HG03565 (cell line): Measurements from ENCODE around the gene GBP3.
A peak's percentile ranks its signal among the peaks of the same experiment; 100 is the strongest.
"Not testable (repeated sequence)": the region's sequence is repeated elsewhere in the genome, so short reads cannot be mapped to it uniquely, and the experiment has no call there.

Experiments used
- ATAC-seq: cut with Tn5 transposase; IDR thresholded peaks from one replicate; pipeline ENCODE4 v1.9.1; 2021; ENCODE audit warnings: mild to moderate bottlenecking, moderate library complexity; ENCODE audit not compliant: unreplicated experiment

The GBP3 gene

DNA sequence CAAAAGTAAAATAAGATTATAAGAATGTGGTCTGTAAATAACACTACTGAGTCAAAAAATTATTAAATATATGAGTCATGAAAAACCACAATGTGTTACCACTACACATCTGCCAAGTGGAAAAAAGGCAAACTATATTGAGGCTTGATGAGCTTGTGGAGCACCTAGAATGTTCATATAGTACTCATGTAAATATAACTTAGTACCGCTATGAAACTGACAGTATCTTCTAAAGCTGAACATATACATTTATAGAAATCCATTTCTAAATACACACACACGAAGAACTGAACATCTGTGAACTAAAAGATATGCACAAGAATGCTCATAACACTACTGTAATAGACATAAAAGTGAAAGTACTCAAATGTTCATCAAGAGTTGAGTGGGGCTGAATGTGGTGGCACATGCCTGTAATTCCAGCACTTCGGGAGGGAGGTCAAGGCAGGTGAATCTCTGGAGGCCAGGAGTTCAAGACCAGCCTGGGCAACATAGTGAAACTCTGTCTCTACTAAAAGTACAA is 18.5 kb upstream of the GBP3 start:
- ATAC-seq, result peak; percentile 94

DNA sequence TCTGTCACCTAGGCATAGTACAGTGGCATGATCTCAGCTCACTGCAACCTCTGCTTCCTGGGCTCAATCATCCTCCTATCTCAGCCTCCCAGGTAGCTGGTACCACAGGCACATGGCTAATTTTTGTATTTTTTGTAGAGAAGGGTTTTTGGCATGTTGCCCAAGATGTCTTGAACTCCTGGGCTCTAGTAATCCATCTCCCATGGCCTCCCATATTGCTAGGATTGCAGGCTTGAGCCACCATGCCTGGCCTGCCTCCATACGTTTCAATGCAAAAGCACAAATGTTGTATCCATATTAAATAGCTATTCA is 17.6 kb upstream of the GBP3 start:
- ATAC-seq, result no peak

DNA sequence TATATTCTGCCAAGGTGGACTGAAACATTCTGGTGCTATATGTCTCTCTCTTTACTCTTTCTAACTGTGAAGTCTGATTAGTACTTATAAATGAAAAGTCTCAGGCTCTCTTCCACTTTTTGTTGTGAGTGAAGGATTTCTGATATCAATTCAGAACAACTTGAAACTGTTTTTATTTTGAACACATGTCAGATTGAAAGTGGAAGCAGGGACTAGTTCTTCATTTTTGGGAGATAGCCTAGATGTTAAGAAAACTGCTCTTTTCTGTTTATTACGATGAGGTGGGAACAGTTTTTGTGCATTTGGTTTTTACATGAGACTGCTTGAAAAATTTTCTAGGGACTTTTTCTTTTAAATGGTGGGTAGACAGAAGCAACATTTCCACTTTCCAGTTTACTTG is 14.5 kb upstream of the GBP3 start:
- no peak for ATAC-seq

GRCh38 chr1:89035080-89035479 is 12.4 kb upstream of the GBP3 start:
- no peak for ATAC-seq

DNA sequence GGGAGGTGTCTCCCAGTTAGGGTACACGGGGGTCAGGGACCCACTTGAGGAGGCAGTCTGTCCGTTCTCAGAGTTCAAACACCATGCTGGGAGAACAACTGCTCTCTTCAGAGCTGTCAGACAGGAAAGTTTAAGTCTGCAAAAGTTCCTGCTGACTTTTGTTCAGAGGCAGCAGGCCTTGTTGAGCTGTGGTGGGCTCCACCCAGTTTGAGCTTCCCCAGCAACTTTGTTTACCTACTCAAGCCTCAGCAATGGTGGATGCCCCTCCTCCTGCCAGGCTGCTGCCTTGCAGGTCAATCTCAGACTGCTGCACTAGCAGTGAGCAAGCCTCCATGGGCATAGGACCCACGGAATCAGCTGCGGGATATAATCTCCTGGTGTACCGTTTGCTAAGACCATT is 11.3 kb upstream of the GBP3 start:
- ATAC-seq, result not testable (repeated sequence)

- not testable (repeated sequence) for ATAC-seq
Observed at GRCh38 chr1:89029051-89029450, 6.4 kb upstream of the GBP3 start.

- ATAC-seq, result no peak
Observed at GRCh38 chr1:89025928-89026327, 3.3 kb upstream of the GBP3 start.

GRCh38 chr1:89023026-89023425 is 360 bp upstream of the GBP3 start:
- no peak for ATAC-seq

DNA sequence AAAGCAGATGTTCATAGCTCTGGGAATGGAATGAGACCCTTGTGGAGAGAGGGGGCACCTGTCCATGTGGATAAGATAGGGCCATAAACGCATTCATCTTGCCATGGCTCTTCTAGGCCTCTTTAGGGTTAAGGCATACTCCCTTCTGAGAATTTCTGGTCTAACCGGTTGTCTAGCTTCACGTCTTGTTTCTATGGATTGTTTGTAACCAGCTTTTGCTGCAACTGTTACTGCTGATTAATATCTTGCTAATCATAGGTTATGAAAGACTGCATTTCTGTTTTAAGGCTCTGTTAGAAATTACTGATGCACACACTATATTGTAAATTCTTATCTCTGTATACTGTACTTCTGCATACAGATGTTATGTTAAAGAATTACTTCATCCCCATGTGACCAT is 4.3 kb downstream of the GBP3 start:
- not testable (repeated sequence) for ATAC-seq

GRCh38 chr1:89008511-89008910 is 14.2 kb downstream of the GBP3 start:
- no peak for ATAC-seq

GRCh38 chr1:89005286-89006151 is 17.1 kb downstream of the GBP3 start:
- no peak for ATAC-seq

GRCh38 chr1:89002176-89002575 is 20.5 kb downstream of the GBP3 start:
- not testable (repeated sequence) for ATAC-seq

GRCh38 chr1:89001510-89001909 is 21.2 kb downstream of the GBP3 start:
- no peak for ATAC-seq

DNA sequence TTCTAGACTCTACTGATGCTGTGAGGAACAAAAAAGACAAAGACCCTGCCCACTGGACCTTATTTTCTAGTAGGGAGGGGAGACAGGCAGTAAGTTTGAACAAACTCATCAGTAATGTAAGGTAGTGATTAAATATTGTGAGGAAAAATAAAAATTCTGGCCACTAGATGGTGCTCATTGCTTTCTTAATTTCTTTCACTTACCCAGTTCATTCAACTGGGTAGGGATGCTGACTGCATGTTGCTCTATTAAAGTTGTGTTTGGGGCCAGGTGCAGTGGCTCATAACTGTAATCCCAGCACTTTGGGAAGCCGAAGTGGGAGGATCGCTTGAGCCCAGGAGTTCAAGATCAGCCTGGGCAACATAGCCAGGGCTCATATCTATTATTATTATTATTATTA is 23.9 kb downstream of the GBP3 start:
- peak; percentile 78 for ATAC-seq

DNA sequence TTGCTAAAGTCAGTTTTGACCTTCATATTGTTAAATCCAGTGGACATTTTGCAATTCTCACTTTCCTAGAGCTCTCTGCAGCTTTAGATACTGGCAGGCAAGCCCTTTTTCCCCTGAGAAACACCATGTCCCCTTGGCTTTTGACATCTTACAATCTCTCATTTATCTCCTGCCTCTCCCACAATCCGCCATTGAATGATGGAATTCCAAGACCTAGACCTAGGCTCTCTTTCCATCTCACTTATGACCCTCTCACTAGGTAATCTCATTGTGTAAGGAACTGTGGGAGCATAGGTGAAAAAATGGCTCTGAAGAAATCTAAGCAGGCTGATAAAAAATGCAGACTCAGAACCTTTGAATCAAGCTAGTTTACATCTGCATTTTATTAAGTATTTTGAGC is 32.2 kb downstream of the GBP3 start:
- no peak for ATAC-seq

- no peak for ATAC-seq
Observed at GRCh38 chr1:88985692-88986091, 37.0 kb downstream of the GBP3 start.

GRCh38 chr1:88985032-88985431 is 37.6 kb downstream of the GBP3 start:
- no peak for ATAC-seq

DNA sequence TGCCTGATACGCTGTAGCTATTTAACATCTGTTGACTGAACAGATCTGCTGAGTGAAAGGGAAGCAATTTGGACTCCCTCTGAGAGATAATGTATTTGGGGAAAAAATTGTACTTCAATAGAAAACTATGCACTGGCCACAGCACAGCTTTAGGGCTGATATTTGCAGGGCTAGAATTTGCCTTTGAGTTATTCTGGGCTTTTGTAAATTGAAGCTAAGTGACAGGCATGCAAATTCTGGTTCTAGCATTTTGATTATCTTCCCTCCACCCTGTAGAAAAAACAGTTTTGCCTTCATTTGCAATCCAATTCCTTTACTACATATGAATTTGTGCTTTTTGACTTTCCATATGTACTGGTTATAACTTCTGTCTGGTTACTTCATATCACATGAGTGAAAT is 38.1 kb downstream of the GBP3 start:
- no peak for ATAC-seq

- ATAC-seq, result no peak
Observed at GRCh38 chr1:88983791-88984559, 38.7 kb downstream of the GBP3 start.

DNA sequence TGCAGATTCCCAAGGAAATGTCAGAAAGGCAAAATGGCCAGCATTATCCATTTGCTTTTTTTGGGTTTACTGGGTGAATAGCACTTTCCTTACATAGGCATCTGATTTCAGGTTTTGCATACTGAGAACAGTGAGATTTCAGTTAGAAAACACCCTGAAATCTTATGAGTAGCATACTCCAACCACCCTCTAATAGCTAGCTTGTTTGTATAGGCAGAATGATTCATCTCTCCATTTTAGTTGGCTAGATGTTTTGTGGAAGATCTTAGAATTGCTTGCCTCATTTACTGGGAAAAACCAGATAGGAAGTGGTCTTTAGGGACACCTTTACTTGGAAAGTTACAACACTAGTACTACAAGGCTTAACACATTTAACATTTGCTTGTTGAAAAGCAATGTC is 40.6 kb downstream of the GBP3 start:
- ATAC-seq, result no peak

DNA sequence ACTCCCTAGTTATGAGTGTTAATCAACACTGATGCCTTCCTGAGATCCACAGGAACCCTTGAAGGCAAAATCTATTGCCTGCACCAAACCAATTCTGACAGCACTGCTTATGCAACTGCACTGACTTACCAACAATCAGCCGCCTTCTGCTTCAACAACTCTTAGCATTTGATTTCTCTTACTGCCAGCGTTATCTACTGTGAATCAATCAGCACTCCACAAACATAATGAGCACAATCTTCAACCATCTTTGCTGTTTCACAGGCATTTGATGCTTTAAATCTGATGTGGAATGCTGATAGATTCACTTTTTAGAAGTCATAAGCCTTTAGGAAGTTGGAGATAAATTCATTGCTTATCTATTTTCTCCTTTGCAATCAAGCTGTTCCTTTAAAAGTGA is 41.2 kb downstream of the GBP3 start:
- ATAC-seq, result not testable (repeated sequence)

DNA sequence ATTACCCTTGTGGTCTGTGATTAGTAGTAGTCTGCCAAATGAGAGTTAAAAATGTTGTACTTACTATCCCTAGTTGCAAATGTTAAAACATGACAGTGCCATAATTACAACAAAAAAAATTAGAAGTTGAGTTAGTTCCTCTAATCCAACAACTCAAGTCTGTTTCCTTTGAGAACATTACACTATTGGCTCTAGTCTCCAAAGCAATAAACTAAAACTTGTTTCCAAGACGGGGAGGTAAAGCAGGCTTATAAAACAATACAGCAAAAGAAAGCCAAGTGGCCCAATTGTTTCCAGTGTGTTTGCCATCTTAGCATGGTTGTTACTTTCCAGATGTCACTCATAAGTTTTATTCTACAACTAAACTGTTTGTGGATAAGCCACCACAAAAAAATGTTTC is 41.8 kb downstream of the GBP3 start:
- ATAC-seq, result no peak
